AG04450 (cell line): Measurements from ENCODE around the gene CROCC. TPM values are rescaled to one million over a fixed set of nuclear protein-coding genes. Genes with fewer than 3 reads are reported as not detected.

Experiments
- CTCF ChIA-PET: fragments of 300-600, 350-600 bp; formaldehyde crosslinking; extraction: SDS; loops from one replicate; lab custom pipeline; 2022; ENCODE audit warnings: antibody characterized with exemption, inconsistent platforms; lab: Charles Lee
- POLR2A ChIA-PET: fragments of 350-600 bp; formaldehyde crosslinking; extraction: SDS; loops from one replicate; lab custom pipeline; 2021; ENCODE audit warnings: antibody characterized with exemption, inconsistent platforms; lab: Yijun Ruan, JAX
- DNase-seq: peaks from one replicate; pipeline ENCODE4 v3.0.0-alpha.2; 2011; ENCODE audit warnings: low read depth, low spot score
- H3K27ac ChIP-seq: one replicate; pipeline ENCODE4 v1.5.1; 2012; ENCODE audit warnings: low read depth, low read length, control low read depth
- H3K27me3 ChIP-seq: one replicate; pipeline ENCODE4 v1.6.0; 2012; ENCODE audit warnings: low read length; ENCODE audit not compliant: control insufficient read depth, insufficient read depth
- H3K4me3 ChIP-seq: 2 replicates; pipeline ENCODE4 v1.5.1; 2011; ENCODE audit warnings: mild to moderate bottlenecking, low read depth, low read length, control low read depth
- H3K9me3 ChIP-seq: 2 replicates; pipeline ENCODE4 v1.5.1; 2012; ENCODE audit warnings: low read length; ENCODE audit not compliant: control insufficient read depth, insufficient read depth
- polyA plus RNA-seq: library from polyadenylated mRNA; depleted of rRNA; stranded (reverse); fragments of >200 nt; gene quantifications from 2 replicates; pipeline ENCODE4 v1.2.3, GENCODE V29; 2011
- TF ChIP-seq, protein P1 (sequence below): IDR thresholded peaks from 2 replicates; pipeline ENCODE4 v1.5.1; 2011; ENCODE audit warnings: low read depth, low read length, control low read depth, inconsistent platforms

The CROCC gene
- polyA plus RNA-seq, 1 experiment = 4.2 TPM

DNA sequence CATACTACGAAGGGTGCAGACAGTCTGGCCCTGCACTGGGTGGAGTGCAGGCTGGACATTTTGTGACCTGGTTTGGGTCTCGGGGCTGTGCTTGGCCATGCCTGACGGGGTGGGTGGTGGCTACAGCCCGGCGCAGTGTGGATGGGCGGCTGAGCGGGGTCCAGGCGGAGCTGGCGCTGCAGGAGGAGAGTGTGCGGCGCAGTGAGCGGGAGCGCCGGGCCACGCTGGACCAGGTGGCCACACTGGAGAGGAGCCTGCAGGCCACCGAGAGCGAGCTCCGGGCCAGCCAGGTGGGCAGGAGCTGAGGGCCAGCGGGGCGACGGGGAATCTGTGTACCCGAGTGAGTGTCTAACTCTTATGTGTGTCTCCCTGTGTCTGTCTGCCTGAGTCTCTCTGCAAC lies 44.6 kb downstream of the CROCC start:
- H3K4me3 ChIP-seq = no peak overlapping the region
- TF ChIP-seq, protein P1, sequence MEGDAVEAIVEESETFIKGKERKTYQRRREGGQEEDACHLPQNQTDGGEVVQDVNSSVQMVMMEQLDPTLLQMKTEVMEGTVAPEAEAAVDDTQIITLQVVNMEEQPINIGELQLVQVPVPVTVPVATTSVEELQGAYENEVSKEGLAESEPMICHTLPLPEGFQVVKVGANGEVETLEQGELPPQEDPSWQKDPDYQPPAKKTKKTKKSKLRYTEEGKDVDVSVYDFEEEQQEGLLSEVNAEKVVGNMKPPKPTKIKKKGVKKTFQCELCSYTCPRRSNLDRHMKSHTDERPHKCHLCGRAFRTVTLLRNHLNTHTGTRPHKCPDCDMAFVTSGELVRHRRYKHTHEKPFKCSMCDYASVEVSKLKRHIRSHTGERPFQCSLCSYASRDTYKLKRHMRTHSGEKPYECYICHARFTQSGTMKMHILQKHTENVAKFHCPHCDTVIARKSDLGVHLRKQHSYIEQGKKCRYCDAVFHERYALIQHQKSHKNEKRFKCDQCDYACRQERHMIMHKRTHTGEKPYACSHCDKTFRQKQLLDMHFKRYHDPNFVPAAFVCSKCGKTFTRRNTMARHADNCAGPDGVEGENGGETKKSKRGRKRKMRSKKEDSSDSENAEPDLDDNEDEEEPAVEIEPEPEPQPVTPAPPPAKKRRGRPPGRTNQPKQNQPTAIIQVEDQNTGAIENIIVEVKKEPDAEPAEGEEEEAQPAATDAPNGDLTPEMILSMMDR = no peak
- CTCF ChIA-PET = interaction anchor here (1.2 to 1.9 kb wide), 2 partner anchors 14 to 37 kb away, joined by 4 to 10 read pairs; no protein-coding TSS in a partner anchor
- POLR2A ChIA-PET = interaction anchor here (1.9 kb wide), 1 partner anchor 13 kb away, joined by 12 read pairs; the partner anchor contains the start of gene MFAP2
- H3K27ac ChIP-seq = no peak overlapping the region
- H3K9me3 ChIP-seq = peaks cover 4% of the 10 kb centered on the region; the same call in 1 of the 2 replicates
- H3K27me3 ChIP-seq = no peaks in the 10 kb centered on the region
- DNase-seq = no peak

DNA sequence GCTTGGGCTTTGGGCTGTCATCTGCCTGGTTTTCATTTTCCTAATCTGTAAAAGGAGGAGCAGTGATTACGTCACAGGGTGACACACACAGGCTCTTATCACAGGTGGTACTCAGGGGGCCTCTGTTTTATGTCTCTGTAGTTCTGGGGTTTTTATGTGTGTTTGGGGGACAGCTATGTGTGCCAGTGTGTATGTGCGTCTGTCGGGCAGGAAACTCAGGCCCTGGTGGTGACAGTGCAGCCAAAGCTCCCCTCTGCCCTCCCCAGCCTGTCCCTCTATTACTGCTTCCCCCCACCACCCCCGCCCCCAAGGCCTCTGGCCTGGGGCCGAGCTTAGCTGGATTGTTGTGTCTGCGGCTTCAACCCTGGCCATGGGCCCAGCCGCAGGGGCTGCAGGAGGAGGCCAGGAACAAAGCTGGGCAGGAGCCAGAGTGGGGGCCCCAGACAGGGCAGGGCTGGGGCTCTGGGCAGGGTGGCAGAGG lies 45.4 kb downstream of the CROCC start:
- TF ChIP-seq, protein P1 = no peak
- no peak for DNase-seq
- ChIA-PET POLR2A (interaction anchor here (0.6 to 1.9 kb wide), 3 partner anchors 12 to 1687 kb away, joined by 3 to 12 read pairs (median 3); partner anchors contain the start of gene MFAP2), CTCF (interaction anchor here (1.2 to 1.9 kb wide), 4 partner anchors 15 to 307 kb away, joined by 3 to 10 read pairs (median 4); no protein-coding TSS in a partner anchor)
- Histone ChIP-seq H3K9me3 (peaks cover 4% of the 10 kb centered on the region; the same call in 1 of the 2 replicates), H3K4me3 (no peak overlapping the region), H3K27ac (no peak overlapping the region), H3K27me3 (no peaks in the 10 kb centered on the region)

DNA sequence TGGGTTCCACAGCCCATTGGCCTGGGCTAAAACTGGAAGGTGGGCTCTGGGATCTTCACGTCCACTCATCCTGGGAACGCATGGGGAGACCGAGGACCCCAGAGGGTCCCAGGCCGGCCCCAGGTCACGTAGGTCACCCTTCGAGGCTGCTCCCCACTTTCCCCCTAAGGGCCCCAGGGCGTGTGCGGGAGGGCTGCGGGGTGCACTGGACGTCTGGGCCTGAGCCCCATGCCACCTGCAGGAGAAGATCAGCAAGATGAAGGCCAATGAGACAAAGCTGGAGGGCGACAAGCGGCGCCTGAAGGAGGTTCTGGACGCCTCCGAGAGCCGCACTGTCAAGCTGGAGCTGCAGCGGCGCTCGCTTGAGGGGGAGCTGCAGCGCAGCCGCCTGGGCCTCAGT lies 46.2 kb downstream of the CROCC start:
- Histone ChIP-seq H3K27me3 (no peaks in the 10 kb centered on the region), H3K27ac (no peak overlapping the region), H3K4me3 (no peak overlapping the region), H3K9me3 (peaks cover 4% of the 10 kb centered on the region; the same call in 1 of the 2 replicates)
- POLR2A ChIA-PET = interaction anchor here (1.9 kb wide), 1 partner anchor 12 kb away, joined by 12 read pairs; the partner anchor contains the start of gene MFAP2
- DNase-seq = no peak
- CTCF ChIA-PET = no interaction called here
- TF ChIP-seq, protein P1 = no peak

DNA sequence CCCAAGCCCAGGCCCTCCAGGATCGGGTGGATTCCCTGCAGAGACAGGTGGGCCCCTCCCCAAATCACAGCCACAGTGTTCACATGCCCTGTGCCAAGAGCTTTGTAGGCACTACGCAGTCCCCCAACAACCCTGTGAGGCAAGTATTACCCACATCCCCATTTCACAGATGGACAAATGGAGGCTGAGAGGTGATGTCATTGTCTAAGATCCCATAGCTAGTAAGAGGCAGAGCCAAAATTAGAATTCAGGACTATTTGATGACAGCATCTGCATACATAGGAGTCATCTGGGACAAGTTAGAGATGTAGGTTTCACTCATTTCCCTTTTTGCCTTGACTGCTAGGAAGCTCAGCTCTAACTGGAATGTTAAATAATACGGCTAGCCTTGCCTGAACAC lies 46.6 kb downstream of the CROCC start:
- no peak for DNase-seq
- no peak overlapping the region for H3K27ac ChIP-seq
- H3K27me3 ChIP-seq = no peaks in the 10 kb centered on the region
- ChIA-PET POLR2A (no interaction called here), CTCF (no interaction called here)
- peaks cover 4% of the 10 kb centered on the region; the same call in 1 of the 2 replicates for H3K9me3 ChIP-seq
- no peak overlapping the region for H3K4me3 ChIP-seq
- TF ChIP-seq, protein P1 = no peak

DNA sequence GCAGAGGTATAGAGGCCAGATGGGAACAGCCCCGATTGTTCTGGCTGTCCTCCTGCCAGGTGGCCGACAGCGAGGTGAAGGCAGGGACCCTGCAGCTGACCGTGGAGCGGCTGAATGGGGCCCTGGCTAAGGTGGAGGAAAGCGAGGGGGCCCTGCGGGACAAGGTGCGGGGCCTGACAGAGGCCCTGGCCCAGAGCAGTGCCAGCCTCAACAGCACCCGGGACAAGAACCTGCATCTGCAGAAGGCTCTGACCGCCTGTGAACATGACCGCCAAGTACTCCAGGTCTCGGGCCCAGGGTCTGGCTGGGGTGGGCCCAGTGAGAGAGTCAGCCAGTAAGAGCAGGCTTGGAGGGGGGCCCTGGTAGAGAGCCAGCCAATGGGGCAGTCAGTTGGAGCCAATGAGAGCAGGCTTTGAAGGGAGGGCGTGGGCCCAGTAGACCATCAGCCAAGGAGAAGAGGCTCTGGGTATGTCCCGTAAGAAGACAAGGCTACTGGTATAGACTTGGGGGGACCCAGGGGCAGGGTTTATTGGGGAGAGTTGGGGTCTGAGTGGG lies 47.4 kb downstream of the CROCC start:
- no peak overlapping the region for H3K27ac ChIP-seq
- POLR2A ChIA-PET = no interaction called here
- CTCF ChIA-PET = interaction anchor here (2.2 kb wide), 1 partner anchor 9 kb away, joined by 7 read pairs; no protein-coding TSS in a partner anchor
- H3K4me3 ChIP-seq = no peak overlapping the region
- TF ChIP-seq, protein P1 = no peak
- H3K9me3 ChIP-seq = peaks cover 4% of the 10 kb centered on the region; the same call in 1 of the 2 replicates
- no peaks in the 10 kb centered on the region for H3K27me3 ChIP-seq
- DNase-seq = no peak
